Measurements from ENCODE around the gene TREM2. TPM values are rescaled to one million over a fixed set of nuclear protein-coding genes. Genes with fewer than 3 reads are reported as not detected.
A peak's percentile ranks its signal among the peaks of the same experiment; 100 is the strongest.

Gene TREM2
- total and polyA plus RNA-seq, 10 of the 15 experiments (the other 5 are each of a cell fraction or from before 2014, with no cell fraction given), result not detected

DNA sequence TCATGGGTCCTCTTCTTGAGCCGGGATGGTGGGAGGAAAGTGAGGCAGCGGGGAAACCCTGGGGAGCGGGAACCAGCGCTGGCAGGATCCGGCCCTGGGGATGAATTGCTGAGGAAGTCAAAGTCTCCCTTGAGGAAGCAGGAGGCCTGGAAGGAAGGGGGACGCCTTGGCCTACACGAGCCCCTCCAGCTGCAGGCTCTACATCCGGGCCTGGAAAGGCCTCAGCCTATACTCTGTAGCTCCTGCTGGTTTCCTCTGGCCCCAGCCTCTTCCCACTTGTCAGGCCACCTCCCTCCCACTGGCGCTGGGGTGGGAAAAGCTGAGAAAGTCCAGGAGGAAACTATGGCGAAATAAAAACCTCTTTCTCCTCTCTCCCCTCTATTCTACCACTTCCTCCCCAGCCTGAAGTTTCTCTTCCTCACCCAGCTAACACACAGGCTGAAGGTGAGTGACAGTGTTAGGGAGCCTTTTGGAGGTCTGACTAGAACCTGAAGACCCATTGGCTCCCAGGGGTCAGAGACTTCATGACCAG lies 23.2 kb upstream of the TREM2 start:
- ChIA-PET POLR2A (interaction anchor here (1.0 to 1.3 kb wide), 3 partner anchors 11 to 134 kb away, joined by 3 read pairs; no protein-coding TSS in a partner anchor), CTCF (interaction anchor here (1.5 kb wide), 1 partner anchor 133 kb away, joined by 4 read pairs; no protein-coding TSS in a partner anchor), SMC1A (ENCODE audit: uncharacterized antibody, unreplicated experiment) (interaction anchor here (1.0 to 2.2 kb wide), 5 partner anchors 10 to 134 kb away, joined by 3 to 6 read pairs (median 4); no protein-coding TSS in a partner anchor), RAD21 (ENCODE audit: unreplicated experiment) (no interaction called here)
- H3K36me3 ChIP-seq (ENCODE audit: control insufficient read depth in 2 of 2, insufficient read depth in 2 of 2, low read length in 1 of 2), result peaks cover 0 to 4% of the 10 kb centered on the region in 2 experiments; a peak in 1 of 4 replicates
- BruUV-seq (replicated peaks), result no TSS peak
- ATAC-seq (no peak), DNase-seq (ENCODE audit: low read depth, low spot score) (no peak), FAIRE-seq (no peak)
- H3K27ac ChIP-seq (ENCODE audit: control insufficient read depth, insufficient read depth), result no peak overlapping the region
- H3K4me3 ChIP-seq, result no peak overlapping the region
- WGBS (ENCODE audit: insufficient coverage, insufficient replicate concordance, low lambda C conversion rate, missing lambda C conversion rate), result 39% methylated on average over 10 of the region's 10 CpGs
- H3K4me1 ChIP-seq (ENCODE audit: control insufficient read depth, insufficient read depth, low read length), result no peaks in the 10 kb centered on the region
- in situ Hi-C loops (cut with MboI), result no loop called here
- H3K27me3 ChIP-seq (replicated peaks in 1 of 2; ENCODE audit: control insufficient read depth in 2 of 2, insufficient read depth in 2 of 2, low read length in 1 of 2), result no peaks in the 10 kb centered on the region
- H3K79me2 ChIP-seq (ENCODE audit: control insufficient read depth, insufficient read depth, low read length), result no peaks in the 10 kb centered on the region
- intact Hi-C loops (cut with micrococcal nuclease; ENCODE audit: unreplicated experiment), result no loop called here
- H2AFZ ChIP-seq (ENCODE audit: control insufficient read depth, low read depth, low read length), result peak overlapping the region; percentile 33
- no peak overlapping the region for H3K9ac ChIP-seq (ENCODE audit: control insufficient read depth, insufficient read depth, low read length)
- H4K20me1 ChIP-seq (ENCODE audit: control insufficient read depth, insufficient read depth), result no peaks in the 10 kb centered on the region
- TF ChIP-seq MEF2A (IDR thresholded peaks at IDR 0.05; ENCODE audit: insufficient read depth, low read depth, low read length) (no peak), IKZF1 (conservative IDR thresholded peaks at IDR 0.05) (0 out of 2 replicates have a peak, but pooled peaks have one; percentile 20), SP1 (IDR thresholded peaks at IDR 0.05; ENCODE audit: low read depth, low read length) (no peak), SRF (IDR thresholded peaks at IDR 0.05; ENCODE audit: low read depth in 2 of 2, low read length in 2 of 2) (no peak), SUPT20H (IDR thresholded peaks at IDR 0.05; ENCODE audit: borderline replicate concordance, control insufficient read depth, low read depth, low read length) (no peak), SPI1 (IDR thresholded peaks at IDR 0.05; ENCODE audit: borderline replicate concordance, insufficient read depth, low read depth, low read length) (peak; percentile 78), BRCA1 (IDR thresholded peaks at IDR 0.05; ENCODE audit: low read depth, low read length) (no peak)
- TF ChIP-seq, protein P1, sequence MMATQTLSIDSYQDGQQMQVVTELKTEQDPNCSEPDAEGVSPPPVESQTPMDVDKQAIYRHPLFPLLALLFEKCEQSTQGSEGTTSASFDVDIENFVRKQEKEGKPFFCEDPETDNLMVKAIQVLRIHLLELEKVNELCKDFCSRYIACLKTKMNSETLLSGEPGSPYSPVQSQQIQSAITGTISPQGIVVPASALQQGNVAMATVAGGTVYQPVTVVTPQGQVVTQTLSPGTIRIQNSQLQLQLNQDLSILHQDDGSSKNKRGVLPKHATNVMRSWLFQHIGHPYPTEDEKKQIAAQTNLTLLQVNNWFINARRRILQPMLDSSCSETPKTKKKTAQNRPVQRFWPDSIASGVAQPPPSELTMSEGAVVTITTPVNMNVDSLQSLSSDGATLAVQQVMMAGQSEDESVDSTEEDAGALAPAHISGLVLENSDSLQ (IDR thresholded peaks at IDR 0.05), result peak; percentile 51; the same call in 1 of the 2 replicates
- TF ChIP-seq, protein P2, sequence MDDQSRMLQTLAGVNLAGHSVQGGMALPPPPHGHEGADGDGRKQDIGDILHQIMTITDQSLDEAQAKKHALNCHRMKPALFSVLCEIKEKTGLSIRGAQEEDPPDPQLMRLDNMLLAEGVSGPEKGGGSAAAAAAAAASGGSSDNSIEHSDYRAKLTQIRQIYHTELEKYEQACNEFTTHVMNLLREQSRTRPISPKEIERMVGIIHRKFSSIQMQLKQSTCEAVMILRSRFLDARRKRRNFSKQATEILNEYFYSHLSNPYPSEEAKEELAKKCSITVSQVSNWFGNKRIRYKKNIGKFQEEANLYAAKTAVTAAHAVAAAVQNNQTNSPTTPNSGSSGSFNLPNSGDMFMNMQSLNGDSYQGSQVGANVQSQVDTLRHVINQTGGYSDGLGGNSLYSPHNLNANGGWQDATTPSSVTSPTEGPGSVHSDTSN (IDR thresholded peaks at IDR 0.05; ENCODE audit: insufficient replicate concordance, low read depth, low read length), result no peak
- peaks cover 17% of the 10 kb centered on the region for H3K9me3 ChIP-seq (replicated peaks; ENCODE audit: control insufficient read depth, insufficient read depth, low read length)
- no peak overlapping the region for H3K4me2 ChIP-seq (ENCODE audit: control insufficient read depth, insufficient read depth)
